Caco-2 (cell line): ENCODE measurements around the gene DAPK1. TPM values are rescaled to one million over a fixed set of nuclear protein-coding genes. Genes with fewer than 3 reads are reported as not detected.

Experiments used
- BruUV-seq: library from RNA; stranded (reverse); fragments of 400-500 nt; replicated peaks from 2 replicates; lab custom pipeline; 2021; lab: Mats Ljungman, UMichigan
- CTCF ChIA-PET: fragments of 300-600 bp; sonication (Branson Sonifier 250); formaldehyde crosslinking; loops from one replicate; lab custom pipeline; 2022; ENCODE audit warnings: antibody characterized with exemption; lab: Charles Lee
- POLR2A ChIA-PET: fragments of 300-600 bp; sonication (Branson Sonifier 250); formaldehyde crosslinking; loops from one replicate; lab custom pipeline; 2022; ENCODE audit warnings: antibody characterized with exemption; lab: Charles Lee
- DNase-seq, 2 experiments: peaks; one replicate each; pipeline versions ENCODE4 v3.0.0 to v3.0.0-alpha.2; 2020 to 2022
- H3K27me3 ChIP-seq: replicated peaks from 2 replicates; pipeline ENCODE4 v1.6.0; 2011; ENCODE audit warnings: low read length; ENCODE audit not compliant: control insufficient read depth, insufficient read depth
- H3K36me3 ChIP-seq: 2 replicates; pipeline ENCODE4 v1.5.1; 2011; ENCODE audit warnings: low read length; ENCODE audit not compliant: control insufficient read depth, insufficient read depth
- H3K4me1 ChIP-seq: fragments of 250-450 bp; sonication (Bioruptor Pico); 2 replicates; pipeline ENCODE4 v1.5.1; 2020; ENCODE audit warnings: mild to moderate bottlenecking
- H3K4me3 ChIP-seq: 2 replicates; pipeline ENCODE4 v1.5.1; 2011; ENCODE audit warnings: low read depth, mild to moderate bottlenecking, control low read depth, low read length
- H3K9me3 ChIP-seq: fragments of 250-450 bp; sonication (Bioruptor Pico); 2 replicates; pipeline ENCODE4 v1.5.1; 2020; ENCODE audit warnings: mild to moderate bottlenecking, moderate library complexity
- H3K27ac Mint-ChIP-seq: one replicate; pipeline ENCODE4 v1.8.0; 2022; ENCODE audit warnings: mixed read lengths; ENCODE audit not compliant: unreplicated experiment
- H3K27me3 Mint-ChIP-seq: one replicate; pipeline ENCODE4 v1.8.0; 2022; ENCODE audit warnings: mixed read lengths; ENCODE audit not compliant: insufficient read depth, unreplicated experiment
- H3K36me3 Mint-ChIP-seq: one replicate; pipeline ENCODE4 v1.8.0; 2022; ENCODE audit warnings: mild to moderate bottlenecking, mixed read lengths; ENCODE audit not compliant: insufficient read depth, unreplicated experiment
- H3K4me1 Mint-ChIP-seq: one replicate; pipeline ENCODE4 v1.8.0; 2022; ENCODE audit warnings: low read depth, mixed read lengths; ENCODE audit not compliant: unreplicated experiment
- H3K4me3 Mint-ChIP-seq: one replicate; pipeline ENCODE4 v1.8.0; 2022; ENCODE audit warnings: mild to moderate bottlenecking, moderate library complexity, mixed read lengths; ENCODE audit not compliant: unreplicated experiment
- H3K9me3 Mint-ChIP-seq: one replicate; pipeline ENCODE4 v1.8.0; 2022; ENCODE audit warnings: mixed read lengths; ENCODE audit not compliant: unreplicated experiment
- CTCF ChIP-seq, 2 experiments: fragments of 200-600 bp in 1 of 2; IDR thresholded peaks; 1 replicate in 1 of 2; 2 replicates in 1 of 2; pipeline versions ENCODE4 v1.5.1 to v1.8.0; 2011 to 2022; ENCODE audit warnings: antibody characterized with exemption in 1 of 2, control low read depth in 1 of 2, inconsistent platforms in 1 of 2, low read depth in 1 of 2, low read length in 1 of 2, mild to moderate bottlenecking in 1 of 2, moderate library complexity in 1 of 2; ENCODE audit not compliant: insufficient read depth in 1 of 2, severe bottlenecking in 1 of 2, unreplicated experiment in 1 of 2
- intact Hi-C: fragments of 100-400 bp; cut with micrococcal nuclease; formaldehyde crosslinking; loops from one replicate; pipeline ENCODE4 v1.10.0; 2022; ENCODE audit not compliant: unreplicated experiment
- total RNA-seq: library from RNA; stranded (reverse); gene quantifications from 2 replicates; pipeline ENCODE4 v1.2.3, GENCODE V29; 2022

The DAPK1 gene
- total RNA-seq, 1 experiment from 2014 or later = 79.2 TPM

GRCh38 chr9:87606841-87607521 lies 109.3 kb downstream of the DAPK1 start:
- H3K4me1 ChIP-seq = no peaks in the 10 kb centered on the region
- Mint-ChIP-seq H3K9me3 (no peaks in the 10 kb centered on the region), H3K36me3 (peaks cover 22% of the 10 kb centered on the region), H3K4me3 (no peak overlapping the region), H3K27me3 (no peaks in the 10 kb centered on the region), H3K27ac (no peak overlapping the region), H3K4me1 (no peaks in the 10 kb centered on the region)
- H3K36me3 ChIP-seq = no peaks in the 10 kb centered on the region
- intact Hi-C loops = no loop called here
- H3K9me3 ChIP-seq = no peaks in the 10 kb centered on the region
- POLR2A ChIA-PET = no interaction called here
- no peaks in the 10 kb centered on the region for H3K27me3 ChIP-seq
- BruUV-seq = no TSS peak
- no peak overlapping the region for H3K4me3 ChIP-seq
- TF ChIP-seq CTCF (IDR thresholded peaks at IDR 0.05; ENCODE audit: insufficient read depth in 1 of 2, low read depth in 1 of 2, low read length in 1 of 2, severe bottlenecking in 1 of 2, unreplicated experiment in 1 of 2) = no peak
- no peak for DNase-seq
- CTCF ChIA-PET = no interaction called here

- Mint-ChIP-seq H3K9me3 (no peaks in the 10 kb centered on the region), H3K27me3 (no peaks in the 10 kb centered on the region), H3K36me3 (peaks cover 18% of the 10 kb centered on the region), H3K27ac (no peak overlapping the region), H3K4me1 (no peaks in the 10 kb centered on the region), H3K4me3 (no peak overlapping the region)
- no peak for TF ChIP-seq CTCF (IDR thresholded peaks at IDR 0.05; ENCODE audit: insufficient read depth in 1 of 2, low read depth in 1 of 2, low read length in 1 of 2, severe bottlenecking in 1 of 2, unreplicated experiment in 1 of 2)
- CTCF ChIA-PET = no interaction called here
- POLR2A ChIA-PET = no interaction called here
- DNase-seq = no peak
- no peaks in the 10 kb centered on the region; the same call in none of the 2 replicates for H3K36me3 ChIP-seq
- BruUV-seq = no TSS peak
- no peak overlapping the region for H3K4me3 ChIP-seq
- intact Hi-C loops = no loop called here
- H3K4me1 ChIP-seq = 0 out of 2 replicates have a peak, but pooled peaks cover 6% of the 10 kb centered on the region
- no peaks in the 10 kb centered on the region for H3K9me3 ChIP-seq
- H3K27me3 ChIP-seq = no peaks in the 10 kb centered on the region
Observed at GRCh38 chr9:87607859-87608258, 110.2 kb downstream of the DAPK1 start.

GRCh38 chr9:87609002-87609401 lies 111.3 kb downstream of the DAPK1 start:
- H3K4me3 Mint-ChIP-seq = no peak overlapping the region
- H3K36me3 Mint-ChIP-seq = peaks cover 10% of the 10 kb centered on the region
- intact Hi-C loops = no loop called here
- H3K27ac Mint-ChIP-seq = no peak overlapping the region
- Histone ChIP-seq H3K4me3 (no peak overlapping the region), H3K4me1 (peaks cover 13% of the 10 kb centered on the region; the same call in 1 of the 2 replicates), H3K9me3 (no peaks in the 10 kb centered on the region), H3K36me3 (no peaks in the 10 kb centered on the region; the same call in none of the 2 replicates), H3K27me3 (no peaks in the 10 kb centered on the region)
- no TSS peak for BruUV-seq
- DNase-seq = no peak
- ChIA-PET POLR2A (no interaction called here), CTCF (no interaction called here)
- no peaks in the 10 kb centered on the region for H3K4me1 Mint-ChIP-seq
- H3K27me3 Mint-ChIP-seq = no peaks in the 10 kb centered on the region
- no peak for TF ChIP-seq CTCF (IDR thresholded peaks at IDR 0.05; ENCODE audit: insufficient read depth in 1 of 2, low read depth in 1 of 2, low read length in 1 of 2, severe bottlenecking in 1 of 2, unreplicated experiment in 1 of 2)
- no peaks in the 10 kb centered on the region for H3K9me3 Mint-ChIP-seq
